MM.1S (cell line): Measurements from ENCODE around the gene FAM161B.

ENCODE experiments used
- CTCF ChIP-seq: fragments of 300-600 bp; sonication (generic); IDR thresholded peaks from 2 replicates; pipeline ENCODE4 v1.5.1; 2016; ENCODE audit warnings: antibody characterized with exemption, low read length, mixed read lengths
- EZH2 ChIP-seq: fragments of 300-600 bp; sonication (generic); optimal IDR thresholded peaks from 2 replicates; pipeline ENCODE3; 2017; ENCODE audit warnings: low read depth, mild to moderate bottlenecking, antibody characterized with exemption, low read length, mixed read lengths

- no peak for TF ChIP-seq CTCF
- TF ChIP-seq EZH2 = no peak
Observed at GRCh38 chr14:73895939-73896338, 54.0 kb downstream of the FAM161B start.
